Thyroid gland (tissue), 4 donors: ENCODE data around the gene GGTLC2.

ENCODE experiments used
- CTCF ChIP-seq, 6 experiments: fragments of 200-600 bp in 3 of 6; fragments of 450-650 bp in 3 of 6; sonication (generic) in 3 of 6; IDR thresholded peaks; one replicate each; pipeline ENCODE4 v1.5.1; 2016 to 2019; ENCODE audit warnings: antibody characterized with exemption in 6 of 6, mild to moderate bottlenecking in 2 of 6, inconsistent platforms in 1 of 6, moderate library complexity in 1 of 6
- POLR2A ChIP-seq, 2 donors: fragments of 450-650 bp; IDR thresholded peaks; one replicate each; pipeline ENCODE4 v1.6.1; 2017; ENCODE audit warnings: antibody characterized with exemption in 2 of 2, mild to moderate bottlenecking in 2 of 2, moderate library complexity in 1 of 2

GRCh38 chr22:22685586-22685985 lies 41.2 kb downstream of the GGTLC2 start:
- TF ChIP-seq CTCF (IDR thresholded peaks at IDR 0.05): no peak
- no peak for TF ChIP-seq POLR2A (IDR thresholded peaks at IDR 0.05)
